HepG2 (cell line): ENCODE data around the gene NLRC3. TPM values are rescaled to one million over a fixed set of nuclear protein-coding genes. Genes with fewer than 3 reads are reported as not detected.

ENCODE experiments used
- ATAC-seq: fragments of 200-7000 bp; cut with Tn5 transposase; 3 replicates; pipeline ENCODE4 v1.9.1; 2020; ENCODE audit warnings: mild to moderate bottlenecking, moderate library complexity
- BruUV-seq: library from RNA; stranded (reverse); fragments of 400-500 nt; replicated peaks from 2 replicates; lab custom pipeline; 2021; lab: Mats Ljungman, UMichigan
- CTCF ChIA-PET: fragments of 300-600 bp; formaldehyde crosslinking; extraction: SDS; loops from one replicate; lab custom pipeline; 2021; ENCODE audit warnings: low total read pairs, inconsistent platforms, low intra/inter-chr PET ratio; lab: Yijun Ruan, JAX
- POLR2A ChIA-PET: fragments of 350-600 bp; sonication (Branson Sonifier 250); formaldehyde crosslinking; loops from one replicate; lab custom pipeline; 2020; ENCODE audit warnings: antibody characterized with exemption, inconsistent platforms; lab: Yijun Ruan, JAX
- DNase-seq: peaks from one replicate; pipeline ENCODE4 v3.0.0-alpha.2; 2015; ENCODE audit warnings: low spot score
- FAIRE-seq: peaks from 3 replicates; lab custom pipeline; 2011; peaks lifted over from hg19 to GRCh38; lab: Jason Lieb, UNC
- H2AFZ ChIP-seq: one replicate; pipeline ENCODE4 v1.6.1; 2011; ENCODE audit warnings: low read length, inconsistent platforms
- H3K27ac ChIP-seq: fragments of 300-600 bp; 3 replicates; pipeline ENCODE4 v1.8.0; 2011; ENCODE audit warnings: mixed run types, mild to moderate bottlenecking, mixed read lengths, low read length, inconsistent platforms; ENCODE audit not compliant: insufficient read depth; ENCODE audit errors: extremely low read length
- H3K27me3 ChIP-seq, 2 experiments: fragments of 200-600 bp in 1 of 2; 2 replicates in 1 of 2; 3 replicates in 1 of 2; pipeline versions ENCODE4 v1.6.0 to v1.8.0; 2011; ENCODE audit warnings: low read length in 2 of 2, mild to moderate bottlenecking in 2 of 2, moderate library complexity in 2 of 2, inconsistent platforms in 1 of 2; ENCODE audit not compliant: insufficient read depth in 2 of 2, control insufficient read depth in 1 of 2
- H3K36me3 ChIP-seq, 2 experiments: fragments of 200-600 bp in 1 of 2; replicated peaks in 1 of 2; 2 replicates in 1 of 2; 3 replicates in 1 of 2; pipeline versions ENCODE4 v1.5.1 to v1.8.0; 2011; ENCODE audit warnings: low read length in 2 of 2, inconsistent platforms in 1 of 2; ENCODE audit not compliant: insufficient read depth in 2 of 2, control insufficient read depth in 1 of 2
- H3K4me1 ChIP-seq: 2 replicates; pipeline ENCODE4 v1.5.1; 2012; ENCODE audit warnings: low read length, inconsistent platforms; ENCODE audit not compliant: insufficient read depth
- H3K4me2 ChIP-seq: 2 replicates; pipeline ENCODE4 v1.6.0; 2011; ENCODE audit warnings: low read depth, low read length, inconsistent platforms
- H3K4me3 ChIP-seq, 3 experiments: fragments of 200-600 bp in 1 of 3; sonication (generic), shearing (Covaris generic) in 1 of 3; replicated peaks in 1 of 3; 2 replicates each; pipeline ENCODE4 v1.5.1; 2011 to 2016; ENCODE audit warnings: low read length in 3 of 3, inconsistent platforms in 2 of 3, low read depth in 2 of 3, mild to moderate bottlenecking in 2 of 3, control low read depth in 1 of 3, mixed read lengths in 1 of 3; ENCODE audit not compliant: insufficient read depth in 1 of 3
- H3K79me2 ChIP-seq: one replicate; pipeline ENCODE4 v1.6.1; 2011; ENCODE audit warnings: low read length, inconsistent platforms; ENCODE audit not compliant: insufficient read depth
- H3K9ac ChIP-seq: 2 replicates; pipeline ENCODE4 v1.6.0; 2011; ENCODE audit warnings: mild to moderate bottlenecking, low read depth, low read length, inconsistent platforms; ENCODE audit not compliant: insufficient read depth
- H3K9me3 ChIP-seq: 2 replicates; pipeline ENCODE4 v1.5.1; 2012; ENCODE audit warnings: mild to moderate bottlenecking, low read length
- H4K20me1 ChIP-seq: 2 replicates; pipeline ENCODE4 v1.6.0; 2011; ENCODE audit warnings: inconsistent platforms, mild to moderate bottlenecking, low read length, moderate library complexity; ENCODE audit not compliant: insufficient read depth
- ARID5B ChIP-seq: IDR thresholded peaks from 2 replicates; pipeline ENCODE4 v1.4.0; 2020; ENCODE audit warnings: mild to moderate bottlenecking, missing genetic modification reagents
- ATF4 ChIP-seq, 2 experiments: fragments of 450-650 bp in 1 of 2; sonication (generic) in 1 of 2; formaldehyde crosslinking; IDR thresholded peaks; 2 replicates each; pipeline versions ENCODE4 v1.5.0 to v1.8.0; 2020 to 2022; ENCODE audit warnings: mild to moderate bottlenecking in 1 of 2, missing genetic modification reagents in 1 of 2
- BCL6 ChIP-seq: IDR thresholded peaks from 2 replicates; pipeline ENCODE4 v1.6.1; 2016; ENCODE audit warnings: missing genetic modification reagents, missing compliant biosample characterization
- CHD4 ChIP-seq: fragments of 200-600 bp; sonication (generic); IDR thresholded peaks from 2 replicates; pipeline ENCODE4 v1.7.0; 2017; ENCODE audit warnings: mild to moderate bottlenecking, low read length, borderline replicate concordance
- FOXA1 ChIP-seq, 2 experiments: fragments of 450-650 bp in 1 of 2; sonication (generic) in 1 of 2; formaldehyde crosslinking in 1 of 2; IDR thresholded peaks; 2 replicates each; pipeline versions ENCODE4 v1.4.0 to v1.6.1; 2016 to 2020; ENCODE audit warnings: missing genetic modification reagents in 1 of 2
- FOXA3 ChIP-seq: IDR thresholded peaks from 2 replicates; pipeline ENCODE4 v1.6.1; 2016; ENCODE audit warnings: missing genetic modification reagents, missing compliant biosample characterization
- FOXK1 ChIP-seq: sonication (generic); formaldehyde crosslinking; IDR thresholded peaks from 2 replicates; pipeline ENCODE4 v1.4.0; 2020; ENCODE audit warnings: low read depth, missing genetic modification reagents, borderline replicate concordance
- GATAD2A ChIP-seq: IDR thresholded peaks from 2 replicates; pipeline ENCODE4 v1.6.1; 2016
- PAXIP1 ChIP-seq: sonication (generic); formaldehyde crosslinking; conservative IDR thresholded peaks from 2 replicates; pipeline ENCODE4 v1.4.0; 2020; ENCODE audit warnings: mild to moderate bottlenecking, missing genetic modification reagents, moderate library complexity
- PPARG ChIP-seq: conservative IDR thresholded peaks from 2 replicates; pipeline ENCODE4 v1.6.1; 2016; ENCODE audit warnings: missing biosample characterization, missing genetic modification reagents
- REL ChIP-seq: sonication (generic); formaldehyde crosslinking; conservative IDR thresholded peaks from 2 replicates; pipeline ENCODE4 v1.8.0; 2022; ENCODE audit warnings: mild to moderate bottlenecking, missing genetic modification reagents, moderate library complexity
- SALL1 ChIP-seq: sonication (generic); formaldehyde crosslinking; IDR thresholded peaks from 2 replicates; pipeline ENCODE4 v1.8.0; 2022; ENCODE audit warnings: mild to moderate bottlenecking, missing genetic modification reagents
- SAP130 ChIP-seq: IDR thresholded peaks from 2 replicates; pipeline ENCODE4 v1.6.1; 2016; ENCODE audit warnings: low read depth
- TCF7 ChIP-seq: sonication (generic); IDR thresholded peaks from 2 replicates; pipeline ENCODE4 v1.6.1; 2016; ENCODE audit warnings: antibody characterized with exemption, low read depth
- ZBTB21 ChIP-seq: sonication (generic); formaldehyde crosslinking; IDR thresholded peaks from 2 replicates; pipeline ENCODE4 v1.4.0; 2020; ENCODE audit warnings: missing genetic modification reagents
- WGBS: methylation state at CpG from one replicate; pipeline ENCODE4 v1.1.6; 2017; ENCODE audit warnings: low lambda C conversion rate; 5-methylcytosine and 5-hydroxymethylcytosine counted together
- in situ Hi-C: cut with HindIII; loops from 2 replicates; pipeline ENCODE4 v1.10.0; 2017; ENCODE audit warnings: low pct_unique_long_range_greater_than_20kb; ENCODE audit not compliant: extremely low pct_ligation_motif_present
- intact Hi-C: fragments of 100-400 bp; cut with micrococcal nuclease; formaldehyde crosslinking; loops from one replicate; pipeline ENCODE4 v1.10.0; 2022; ENCODE audit not compliant: unreplicated experiment
- polyA plus RNA-seq, 8 experiments: library from polyadenylated mRNA; depleted of rRNA in 3 of 8; stranded (reverse) in 7 of 8; unstranded in 1 of 8; fragments of >200 nt; fragmentation: Illumina TruSeq in 4 of 8; extraction: Trizol in 4 of 8; gene quantifications; 2 replicates each; pipeline versions ENCODE4 v1.2.1 to v1.2.3, GENCODE V29; 2011 to 2016; ENCODE audit warnings: low read depth in 4 of 8, missing spikeins in 1 of 8, mixed read lengths in 1 of 8; ENCODE audit not compliant: insufficient read depth in 1 of 8
- total RNA-seq, 5 experiments: library from RNA; depleted of rRNA; stranded (reverse); fragments of >200 nt; fragmentation: Illumina TruSeq; extraction: Trizol; gene quantifications; 2 replicates each; pipeline ENCODE4 v1.2.3, GENCODE V29; 2016; ENCODE audit warnings: low read depth in 1 of 5

The NLRC3 gene
- total and polyA plus RNA-seq, 2 of the 13 experiments (the other 11 are each of a cell fraction or from before 2014, with no cell fraction given), result not detected

- 73% methylated on average over 3 of the region's 3 CpGs for WGBS
- CTCF ChIA-PET, result no interaction called here
- Histone ChIP-seq H3K4me3 (no peak overlapping the region), H4K20me1 (no peaks in the 10 kb centered on the region), H3K79me2 (no peaks in the 10 kb centered on the region), H3K4me1 (peaks cover 10% of the 10 kb centered on the region), H3K9me3 (no peaks in the 10 kb centered on the region), H3K27me3 (no peaks in the 10 kb centered on the region), H3K9ac (no peak overlapping the region), H3K36me3 (peaks cover 11 to 38% of the 10 kb centered on the region in 2 experiments; a peak in 4 of 5 replicates), H2AFZ (no peak overlapping the region), H3K27ac (peak overlapping the region; percentile 3), H3K4me2 (no peak overlapping the region)
- peak; percentile 71; the same call in 1 of the 2 replicates for TF ChIP-seq ZBTB21 (CRISPR knock-in tag)
- peak; percentile 30; the same call in 1 of the 2 replicates for TF ChIP-seq PAXIP1
- 0 out of 2 replicates have a peak, but pooled peaks have one; percentile 39 for TF ChIP-seq TCF7
- 0 out of 2 replicates have a peak, but pooled peaks have one; percentile 35 for TF ChIP-seq GATAD2A (CRISPR knock-in tag)
- 0 out of 2 replicates have a peak, but pooled peaks have one; percentile 17 for TF ChIP-seq ARID5B (CRISPR knock-in tag)
- 0 out of 2 replicates have a peak, but pooled peaks have one; percentile 16 for TF ChIP-seq SAP130 (CRISPR knock-in tag)
- peak in 1 of 2 experiments; percentile 79; a peak in 2 of 4 replicates for TF ChIP-seq ATF4 (CRISPR knock-in tag; IDR thresholded peaks at IDR 0.05)
- TF ChIP-seq SALL1 (CRISPR knock-in tag), result peak; percentile 20; the same call in 1 of the 2 replicates
- no peak for TF ChIP-seq CHD4
- TF ChIP-seq FOXK1 (CRISPR knock-in tag), result no peak
- TF ChIP-seq FOXA1 (IDR thresholded peaks at IDR 0.05), result no peak
- TF ChIP-seq FOXA1 (CRISPR knock-in tag; IDR thresholded peaks at IDR 0.05), result peak; percentile 36; the same call in 1 of the 2 replicates
- TF ChIP-seq FOXA3, result peak; percentile 44; the same call in 1 of the 2 replicates
- 0 out of 2 replicates have a peak, but pooled peaks have one; percentile 26 for TF ChIP-seq BCL6 (CRISPR knock-in tag)
- TF ChIP-seq REL, result no peak
- 0 out of 2 replicates have a peak, but pooled peaks have one; percentile 32 for TF ChIP-seq PPARG (CRISPR knock-in tag)
- DNase-seq (peak; percentile 29), ATAC-seq (no peak; the same call in 2 of the 3 replicates), FAIRE-seq (no peak)
- intact Hi-C loops (no loop called here), in situ Hi-C loops (no loop called here)
- POLR2A ChIA-PET, result no interaction called here
- no TSS peak for BruUV-seq
Measured at GRCh38 chr16:3523281-3523680, 53.9 kb downstream of the NLRC3 start.
